ENCODE data around the gene SPATA3.
"Not testable (repeated sequence)": the region's sequence is repeated elsewhere in the genome, so short reads cannot be mapped to it uniquely, and the experiment has no call there.

SPATA3 gene

DNA sequence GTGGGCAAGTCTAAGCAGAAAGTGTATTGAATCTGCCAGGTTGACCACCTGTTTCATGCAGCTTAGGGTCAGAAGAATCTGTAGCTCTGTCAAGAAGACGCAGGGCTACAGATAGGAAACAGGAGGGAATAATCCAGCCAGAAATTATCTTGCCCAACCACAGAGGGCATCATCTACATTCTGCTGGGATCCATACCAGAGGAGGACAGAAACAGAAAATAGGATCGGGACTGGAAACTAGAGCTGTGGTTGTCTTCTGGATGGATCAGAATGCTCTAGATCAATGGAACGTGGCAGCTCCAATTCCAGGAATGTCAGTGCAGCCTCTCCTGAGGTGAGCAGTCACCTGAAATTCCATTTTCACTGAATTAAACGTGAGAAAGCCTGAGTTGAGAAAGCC, 3.6 kb downstream of the SPATA3 start:
- Histone ChIP-seq H3K4me3 (ENCODE audit: low read depth, low read length) (no peak overlapping the region), H3K4me1 (ENCODE audit: control insufficient read depth, insufficient read depth, low read length) (no peaks in the 10 kb centered on the region), H3K9me3 (ENCODE audit: control insufficient read depth, insufficient read depth, low read length) (no peaks in the 10 kb centered on the region), H3K36me3 (ENCODE audit: control insufficient read depth, insufficient read depth, low read length) (no peaks in the 10 kb centered on the region), H3K27ac (ENCODE audit: low read depth, low read length) (no peak overlapping the region), H3K9ac (ENCODE audit: low read depth, low read length) (no peak overlapping the region), H3K27me3 (ENCODE audit: control insufficient read depth, insufficient read depth, low read length) (no peaks in the 10 kb centered on the region)

DNA sequence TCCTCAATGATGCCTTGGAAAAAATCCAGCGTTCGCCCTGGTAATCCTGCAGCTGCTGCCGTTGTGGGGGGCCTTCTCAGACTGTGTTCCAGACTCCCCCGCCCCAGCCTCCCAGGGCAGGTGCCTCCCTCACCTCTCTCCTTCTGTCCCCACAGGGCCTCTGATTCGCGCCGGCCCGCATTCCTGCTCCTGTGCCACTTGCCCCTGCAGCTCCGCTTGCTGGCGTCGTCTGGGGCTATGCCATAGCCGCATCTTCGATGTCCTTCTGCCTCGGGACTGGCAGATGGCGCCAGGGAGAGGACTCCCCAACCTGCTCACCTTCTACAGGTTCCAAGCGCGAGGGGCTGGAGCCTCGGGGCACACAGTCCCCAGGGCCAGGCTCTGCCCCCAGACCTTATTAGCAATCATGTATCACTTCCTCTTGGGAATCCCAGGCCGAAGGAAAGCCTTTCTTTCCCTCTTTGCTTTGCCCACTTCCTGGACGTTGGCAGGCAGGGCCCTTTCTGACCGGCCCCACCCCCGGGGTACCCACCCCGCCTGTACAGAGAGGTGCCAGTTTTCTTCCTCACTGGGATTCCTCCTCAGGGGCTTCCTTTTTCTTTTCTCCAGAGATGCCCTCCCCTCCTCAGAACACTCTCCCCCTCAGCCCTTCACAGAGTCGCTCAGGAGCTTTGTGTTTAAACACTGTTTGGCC, 4.4 kb downstream of the SPATA3 start:
- Histone ChIP-seq H3K9ac (ENCODE audit: low read depth, low read length) (no peak overlapping the region), H3K36me3 (ENCODE audit: control insufficient read depth, insufficient read depth, low read length) (no peaks in the 10 kb centered on the region), H3K27me3 (ENCODE audit: control insufficient read depth, insufficient read depth, low read length) (no peaks in the 10 kb centered on the region), H3K4me1 (ENCODE audit: control insufficient read depth, insufficient read depth, low read length) (no peaks in the 10 kb centered on the region), H3K27ac (ENCODE audit: low read depth, low read length) (no peak overlapping the region), H3K9me3 (ENCODE audit: control insufficient read depth, insufficient read depth, low read length) (no peaks in the 10 kb centered on the region), H3K4me3 (ENCODE audit: low read depth, low read length) (no peak overlapping the region)

- Histone ChIP-seq H3K9me3 (ENCODE audit: control insufficient read depth, insufficient read depth, low read length) (no peaks in the 10 kb centered on the region), H3K4me1 (ENCODE audit: control insufficient read depth, insufficient read depth, low read length) (no peaks in the 10 kb centered on the region), H3K27ac (ENCODE audit: low read depth, low read length) (no peak overlapping the region), H3K9ac (ENCODE audit: low read depth, low read length) (no peak overlapping the region), H3K36me3 (ENCODE audit: control insufficient read depth, insufficient read depth, low read length) (no peaks in the 10 kb centered on the region), H3K4me3 (ENCODE audit: low read depth, low read length) (no peak overlapping the region), H3K27me3 (ENCODE audit: control insufficient read depth, insufficient read depth, low read length) (no peaks in the 10 kb centered on the region)
Measured at GRCh38 chr2:231001036-231001435, 5.1 kb downstream of the SPATA3 start.

GRCh38 chr2:231001921-231002320, 6.0 kb downstream of the SPATA3 start:
- Histone ChIP-seq H3K4me1 (ENCODE audit: control insufficient read depth, insufficient read depth, low read length) (no peaks in the 10 kb centered on the region), H3K27ac (ENCODE audit: low read depth, low read length) (no peak overlapping the region), H3K4me3 (ENCODE audit: low read depth, low read length) (no peak overlapping the region), H3K9ac (ENCODE audit: low read depth, low read length) (no peak overlapping the region), H3K27me3 (ENCODE audit: control insufficient read depth, insufficient read depth, low read length) (no peaks in the 10 kb centered on the region), H3K36me3 (ENCODE audit: control insufficient read depth, insufficient read depth, low read length) (no peaks in the 10 kb centered on the region), H3K9me3 (ENCODE audit: control insufficient read depth, insufficient read depth, low read length) (no peaks in the 10 kb centered on the region)

GRCh38 chr2:231002641-231003040, 6.7 kb downstream of the SPATA3 start:
- H3K4me3 ChIP-seq (ENCODE audit: low read depth, low read length), result no peak overlapping the region
- no peak overlapping the region for H3K27ac ChIP-seq (ENCODE audit: low read depth, low read length)
- no peak overlapping the region for H3K9ac ChIP-seq (ENCODE audit: low read depth, low read length)
- no peaks in the 10 kb centered on the region for H3K4me1 ChIP-seq (ENCODE audit: control insufficient read depth, insufficient read depth, low read length)
- H3K36me3 ChIP-seq (ENCODE audit: control insufficient read depth, insufficient read depth, low read length), result no peaks in the 10 kb centered on the region
- H3K27me3 ChIP-seq (ENCODE audit: control insufficient read depth, insufficient read depth, low read length), result no peaks in the 10 kb centered on the region
- H3K9me3 ChIP-seq (ENCODE audit: control insufficient read depth, insufficient read depth, low read length), result no peaks in the 10 kb centered on the region

GRCh38 chr2:231003186-231003585, 7.3 kb downstream of the SPATA3 start:
- H3K9ac ChIP-seq (ENCODE audit: low read depth, low read length), result no peak overlapping the region
- H3K4me3 ChIP-seq (ENCODE audit: low read depth, low read length), result no peak overlapping the region
- H3K4me1 ChIP-seq (ENCODE audit: control insufficient read depth, insufficient read depth, low read length), result no peaks in the 10 kb centered on the region
- no peaks in the 10 kb centered on the region for H3K27me3 ChIP-seq (ENCODE audit: control insufficient read depth, insufficient read depth, low read length)
- H3K36me3 ChIP-seq (ENCODE audit: control insufficient read depth, insufficient read depth, low read length), result no peaks in the 10 kb centered on the region
- no peaks in the 10 kb centered on the region for H3K9me3 ChIP-seq (ENCODE audit: control insufficient read depth, insufficient read depth, low read length)
- no peak overlapping the region for H3K27ac ChIP-seq (ENCODE audit: low read depth, low read length)

GRCh38 chr2:231004930-231005329, 9.0 kb downstream of the SPATA3 start:
- H3K4me3 ChIP-seq (ENCODE audit: low read depth, low read length); H3K36me3 ChIP-seq (ENCODE audit: control insufficient read depth, insufficient read depth, low read length); H3K9me3 ChIP-seq (ENCODE audit: control insufficient read depth, insufficient read depth, low read length); H3K27ac ChIP-seq (ENCODE audit: low read depth, low read length); H3K27me3 ChIP-seq (ENCODE audit: control insufficient read depth, insufficient read depth, low read length); H3K4me1 ChIP-seq (ENCODE audit: control insufficient read depth, insufficient read depth, low read length); H3K9ac ChIP-seq (ENCODE audit: low read depth, low read length): not testable (repeated sequence)

DNA sequence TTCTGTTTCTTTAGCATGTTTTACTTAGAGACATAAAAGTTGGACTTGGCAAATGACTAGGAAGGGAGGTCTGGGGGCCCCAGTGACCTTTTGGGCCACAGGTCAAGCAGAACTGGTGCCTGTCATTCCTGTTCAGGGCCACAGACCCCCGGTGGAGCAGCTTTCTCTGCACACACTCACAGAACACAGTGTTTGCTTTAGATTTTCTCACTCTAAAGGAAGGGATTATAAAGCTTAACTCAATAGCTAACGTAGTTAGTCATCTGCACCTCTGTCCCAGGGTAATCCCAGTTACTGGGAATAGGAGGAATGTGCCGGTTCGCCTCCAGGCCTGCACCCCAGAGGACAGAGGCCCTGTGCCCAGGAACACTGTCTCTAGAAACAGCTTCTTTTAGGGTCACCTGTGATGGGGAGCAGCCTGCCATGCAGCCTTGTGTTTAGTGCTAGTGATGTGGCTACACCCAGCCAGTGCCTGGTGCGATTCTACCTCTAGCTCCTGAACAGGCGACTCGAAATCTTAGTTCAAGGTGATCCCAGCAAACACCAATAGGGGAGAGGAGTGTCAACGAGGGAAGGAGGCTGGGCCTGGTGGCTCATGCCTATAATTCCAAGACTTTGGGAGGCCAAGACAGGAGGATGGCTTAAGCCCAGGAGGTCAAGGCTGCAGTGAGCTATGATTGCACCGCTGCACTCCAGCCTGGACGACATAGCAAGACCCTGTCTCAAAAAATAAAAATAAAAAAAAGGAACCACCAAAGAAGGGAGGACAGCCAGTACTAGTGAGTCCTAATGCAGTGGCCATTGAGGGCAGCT, 11.6 kb downstream of the SPATA3 start:
- Histone ChIP-seq H3K9me3 (ENCODE audit: control insufficient read depth, insufficient read depth, low read length) (no peaks in the 10 kb centered on the region), H3K27me3 (ENCODE audit: control insufficient read depth, insufficient read depth, low read length) (no peaks in the 10 kb centered on the region; the same call in 1 of the 2 replicates), H3K27ac (ENCODE audit: low read depth, low read length) (no peak overlapping the region), H3K9ac (ENCODE audit: low read depth, low read length) (no peak overlapping the region), H3K4me1 (ENCODE audit: control insufficient read depth, insufficient read depth, low read length) (no peaks in the 10 kb centered on the region), H3K4me3 (ENCODE audit: low read depth, low read length) (no peak overlapping the region), H3K36me3 (ENCODE audit: control insufficient read depth, insufficient read depth, low read length) (no peaks in the 10 kb centered on the region)

DNA sequence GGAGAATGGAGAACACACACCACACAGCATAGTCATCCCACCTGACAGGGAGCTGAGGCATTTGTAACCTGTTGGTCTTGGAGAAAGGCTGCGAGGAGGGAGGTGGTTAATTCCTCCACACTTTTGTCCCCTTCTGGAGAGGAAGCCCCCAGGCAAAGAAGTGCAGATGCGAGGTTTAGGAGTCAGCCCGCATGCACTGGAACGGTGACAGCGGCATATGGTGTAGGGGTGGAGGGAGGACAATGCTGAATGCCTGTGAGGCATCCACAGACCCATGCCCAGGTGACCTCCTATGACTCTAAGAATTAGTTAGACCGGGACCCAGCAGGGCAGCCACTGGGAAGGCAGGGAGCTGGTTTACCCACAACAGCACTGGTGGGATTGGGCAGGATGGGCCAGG, 12.2 kb downstream of the SPATA3 start:
- Histone ChIP-seq H3K27me3 (ENCODE audit: control insufficient read depth, insufficient read depth, low read length) (no peaks in the 10 kb centered on the region; the same call in 1 of the 2 replicates), H3K4me1 (ENCODE audit: control insufficient read depth, insufficient read depth, low read length) (no peaks in the 10 kb centered on the region), H3K36me3 (ENCODE audit: control insufficient read depth, insufficient read depth, low read length) (no peaks in the 10 kb centered on the region), H3K9me3 (ENCODE audit: control insufficient read depth, insufficient read depth, low read length) (no peaks in the 10 kb centered on the region), H3K27ac (ENCODE audit: low read depth, low read length) (no peak overlapping the region), H3K9ac (ENCODE audit: low read depth, low read length) (no peak overlapping the region), H3K4me3 (ENCODE audit: low read depth, low read length) (no peak overlapping the region)

DNA sequence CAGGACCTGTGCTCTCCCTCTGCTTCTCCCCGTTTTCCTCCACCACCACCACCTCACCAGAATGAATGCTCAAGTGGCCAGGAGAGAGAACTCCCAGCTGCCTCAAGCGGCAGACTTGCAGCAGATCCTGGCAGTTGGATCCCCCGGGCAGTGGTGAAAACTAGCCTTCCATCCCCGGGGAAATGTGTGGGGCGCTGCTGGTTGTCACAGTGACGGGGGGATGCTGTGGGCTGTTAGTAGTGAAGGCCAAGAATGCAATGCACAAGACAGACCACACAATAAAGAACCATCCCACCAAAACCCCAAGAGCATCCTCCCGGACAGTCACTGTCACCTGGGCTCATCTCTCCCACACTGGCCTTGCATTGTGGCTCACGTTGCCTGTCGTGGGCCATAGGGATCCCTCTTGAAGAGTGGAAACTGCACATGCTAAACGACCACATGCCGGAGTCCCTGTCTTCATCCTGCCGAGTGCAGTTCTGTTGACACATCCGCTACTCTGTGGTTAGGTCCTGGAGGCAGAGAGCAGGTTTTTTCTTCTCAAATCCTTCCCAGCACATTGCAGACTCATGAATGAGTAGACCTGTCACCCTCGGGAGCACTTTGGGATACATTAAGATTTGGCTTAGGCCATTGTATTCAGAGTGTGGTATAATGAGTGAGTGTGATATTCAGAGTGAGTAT, 13.5 kb downstream of the SPATA3 start:
- no peak overlapping the region for H3K4me3 ChIP-seq (ENCODE audit: low read depth, low read length)

More for the DNA sequence above, 13.5 kb downstream of the SPATA3 start:
- no peak overlapping the region for H3K27ac ChIP-seq (ENCODE audit: low read depth, low read length)
- no peaks in the 10 kb centered on the region for H3K36me3 ChIP-seq (ENCODE audit: control insufficient read depth, insufficient read depth, low read length)
- no peak overlapping the region for H3K9ac ChIP-seq (ENCODE audit: low read depth, low read length)
- H3K4me1 ChIP-seq (ENCODE audit: control insufficient read depth, insufficient read depth, low read length), result peaks cover 7% of the 10 kb centered on the region; the same call in 1 of the 2 replicates
- H3K9me3 ChIP-seq (ENCODE audit: control insufficient read depth, insufficient read depth, low read length), result no peaks in the 10 kb centered on the region
- H3K27me3 ChIP-seq (ENCODE audit: control insufficient read depth, insufficient read depth, low read length), result no peaks in the 10 kb centered on the region; the same call in 1 of the 2 replicates

All from HUES48 (cell line).